Measurements from ENCODE around the gene B4GALT7.
"Not testable (repeated sequence)": the region's sequence is repeated elsewhere in the genome, so short reads cannot be mapped to it uniquely, and the experiment has no call there.

B4GALT7 gene

DNA sequence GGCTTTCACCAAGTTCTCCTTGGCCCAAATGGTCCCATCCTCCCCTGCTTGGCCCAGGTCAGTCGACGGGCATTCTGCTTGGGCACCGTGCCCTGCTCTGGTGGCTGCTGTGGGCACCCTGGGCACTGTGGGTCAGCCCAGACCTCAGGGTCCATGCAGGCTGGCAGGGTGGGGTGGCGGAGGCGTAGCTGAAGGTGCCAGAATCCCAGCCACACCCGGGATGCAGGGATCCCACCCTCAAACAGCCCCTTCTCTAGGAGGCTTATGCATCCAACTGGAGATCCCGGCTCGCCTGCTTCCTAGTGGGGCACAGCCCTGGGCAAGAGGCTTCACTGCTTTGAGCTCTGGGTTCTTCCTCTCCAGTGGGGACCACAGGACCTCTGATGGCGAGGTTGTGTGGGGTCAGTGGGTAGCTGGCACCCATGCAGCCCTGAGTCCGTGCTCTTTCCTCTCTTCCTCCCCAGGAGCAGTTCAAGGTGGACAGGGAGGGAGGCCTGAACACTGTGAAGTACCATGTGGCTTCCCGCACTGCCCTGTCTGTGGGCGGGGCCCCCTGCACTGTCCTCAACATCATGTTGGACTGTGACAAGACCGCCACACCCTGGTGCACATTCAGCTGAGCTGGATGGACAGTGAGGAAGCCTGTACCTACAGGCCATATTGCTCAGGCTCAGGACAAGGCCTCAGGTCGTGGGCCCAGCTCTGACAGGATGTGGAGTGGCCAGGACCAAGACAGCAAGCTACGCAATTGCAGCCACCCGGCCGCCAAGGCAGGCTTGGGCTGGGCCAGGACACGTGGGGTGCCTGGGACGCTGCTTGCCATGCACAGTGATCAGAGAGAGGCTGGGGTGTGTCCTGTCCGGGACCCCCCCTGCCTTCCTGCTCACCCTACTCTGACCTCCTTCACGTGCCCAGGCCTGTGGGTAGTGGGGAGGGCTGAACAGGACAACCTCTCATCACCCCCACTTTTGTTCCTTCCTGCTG lies 9.4 kb downstream of the B4GALT7 start:
- no peak for DNase-seq (ENCODE audit: low read depth)

DNA sequence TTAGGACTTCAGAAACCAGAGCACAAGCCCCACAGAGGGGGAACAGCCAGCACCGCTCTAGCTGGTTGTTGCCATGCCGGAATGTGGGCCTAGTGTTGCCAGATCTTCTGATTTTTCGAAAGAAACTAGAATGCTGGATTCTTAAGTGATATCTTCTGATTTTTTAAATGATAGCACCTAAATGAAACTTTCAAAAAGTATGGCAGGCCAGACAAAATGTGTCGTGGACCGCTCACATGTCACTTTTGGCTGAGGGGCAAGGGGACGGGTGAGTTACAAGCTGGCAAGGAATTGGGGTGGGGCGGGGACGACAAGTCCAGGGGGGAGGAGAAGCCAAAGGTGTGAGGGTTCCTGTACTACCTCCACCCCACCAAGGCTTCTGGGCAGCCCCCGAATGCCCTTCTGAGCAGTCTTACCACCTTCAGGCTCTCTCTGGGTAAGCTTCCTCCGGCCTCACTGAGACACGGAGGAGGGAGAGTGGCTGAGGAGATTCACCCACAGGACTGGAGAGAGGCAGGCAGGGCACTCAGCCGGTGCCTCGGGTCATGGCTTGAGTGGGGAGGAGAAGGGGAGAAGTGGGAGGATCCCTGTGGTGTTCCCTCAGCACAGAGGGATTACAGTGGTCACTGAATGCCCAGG lies 10.3 kb downstream of the B4GALT7 start:
- no peak for DNase-seq (ENCODE audit: low read depth)

DNA sequence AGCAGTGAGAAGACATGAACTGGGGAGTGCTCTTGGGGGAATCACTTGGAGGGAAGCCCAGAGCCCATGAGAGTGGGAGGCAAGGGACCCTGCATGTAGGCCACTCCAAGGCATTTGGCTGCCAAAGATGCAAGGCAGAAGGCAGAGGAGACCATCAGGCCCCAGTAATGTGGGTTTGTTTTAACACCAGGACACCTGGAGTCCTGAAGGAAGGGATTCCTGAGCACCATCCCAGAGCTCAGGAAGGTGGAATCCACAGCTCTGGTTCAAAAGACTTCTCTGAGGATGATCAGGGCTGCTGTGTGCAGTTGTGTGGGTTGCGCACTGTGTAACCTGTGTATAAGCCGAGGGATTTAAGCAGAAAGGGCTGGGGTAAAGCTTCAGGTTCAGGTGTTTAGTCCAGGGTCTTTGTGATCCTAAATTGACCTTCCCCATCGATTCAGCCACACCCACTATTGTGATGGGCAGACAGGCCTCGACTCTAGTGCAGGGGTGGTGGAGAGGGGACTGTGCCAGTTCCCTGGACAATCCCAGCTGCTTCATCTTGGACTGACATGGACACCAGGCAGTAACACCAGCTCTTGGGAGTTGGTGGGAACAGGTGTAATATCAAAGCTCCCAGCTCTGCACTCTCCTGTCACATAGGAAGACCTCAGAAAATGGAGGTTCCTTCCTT lies 11.0 kb downstream of the B4GALT7 start:
- no peak for DNase-seq (ENCODE audit: low read depth)

DNA sequence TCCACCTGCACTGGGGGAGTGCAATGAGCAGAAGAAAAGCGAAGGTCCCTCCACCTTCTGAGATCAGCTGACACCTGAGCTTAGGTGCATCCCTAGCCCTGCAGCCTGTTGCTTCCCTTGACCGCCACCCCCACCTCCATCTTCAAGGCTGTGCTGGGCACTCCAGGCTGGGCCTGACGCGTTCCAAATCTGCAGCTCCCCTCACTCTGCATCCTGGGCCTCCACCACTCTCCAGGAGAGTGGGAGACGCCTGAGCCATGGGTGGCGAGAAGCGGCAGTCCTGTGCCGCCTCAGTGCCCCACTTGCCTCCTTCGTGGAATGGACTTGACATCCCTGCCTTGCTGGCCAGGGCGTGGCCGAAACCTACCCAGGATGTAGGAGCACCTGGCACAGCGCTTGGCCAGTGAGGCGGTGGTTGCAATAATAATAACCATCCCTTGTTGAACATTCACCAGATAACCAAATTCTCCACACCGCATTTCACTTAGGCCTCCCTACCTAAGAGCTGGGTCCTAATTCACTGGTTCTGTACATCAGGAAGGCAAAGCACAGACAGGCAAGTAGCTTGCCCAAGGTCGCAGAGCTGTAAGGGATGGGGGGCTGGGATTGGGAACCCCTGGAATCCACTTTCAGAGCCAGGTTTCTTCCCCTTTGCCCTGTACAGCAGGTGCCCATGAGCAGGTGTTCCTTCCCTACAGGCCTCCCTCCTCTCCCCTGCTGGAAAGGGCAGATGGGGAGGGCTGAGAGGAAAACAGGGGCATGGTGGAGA lies 11.7 kb downstream of the B4GALT7 start:
- no peak for DNase-seq (ENCODE audit: low read depth)

GRCh38 chr5:177612215-177612673 lies 12.3 kb downstream of the B4GALT7 start:
- no peak for DNase-seq (ENCODE audit: low read depth)

DNA sequence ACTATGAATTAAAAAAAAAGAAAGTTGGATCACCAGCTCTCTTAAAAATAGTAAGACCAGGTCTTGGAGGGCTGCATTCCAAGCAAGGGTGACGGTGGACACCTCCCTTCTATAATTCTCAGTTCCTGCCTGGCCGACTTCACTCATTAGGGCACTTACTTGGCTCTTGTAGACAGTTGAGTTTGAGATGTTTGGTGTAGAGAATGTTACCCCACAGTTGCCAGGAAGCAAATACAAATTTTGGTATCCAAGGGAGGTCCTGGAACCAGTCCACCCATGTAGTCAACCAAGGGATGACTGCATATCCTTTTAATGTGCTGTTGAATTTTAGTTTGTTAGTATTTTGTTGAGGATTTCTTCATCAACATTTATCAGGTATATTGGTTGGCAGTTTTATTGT lies 20.6 kb downstream of the B4GALT7 start:
- no peak for DNase-seq (ENCODE audit: low read depth)

GRCh38 chr5:177624172-177624571 lies 24.2 kb downstream of the B4GALT7 start:
- not testable (repeated sequence) for DNase-seq (ENCODE audit: low read depth)

GRCh38 chr5:177630186-177630585 lies 30.3 kb downstream of the B4GALT7 start:
- not testable (repeated sequence) for DNase-seq (ENCODE audit: low read depth)

GRCh38 chr5:177634912-177635311 lies 35.0 kb downstream of the B4GALT7 start:
- not testable (repeated sequence) for DNase-seq (ENCODE audit: low read depth)

DNA sequence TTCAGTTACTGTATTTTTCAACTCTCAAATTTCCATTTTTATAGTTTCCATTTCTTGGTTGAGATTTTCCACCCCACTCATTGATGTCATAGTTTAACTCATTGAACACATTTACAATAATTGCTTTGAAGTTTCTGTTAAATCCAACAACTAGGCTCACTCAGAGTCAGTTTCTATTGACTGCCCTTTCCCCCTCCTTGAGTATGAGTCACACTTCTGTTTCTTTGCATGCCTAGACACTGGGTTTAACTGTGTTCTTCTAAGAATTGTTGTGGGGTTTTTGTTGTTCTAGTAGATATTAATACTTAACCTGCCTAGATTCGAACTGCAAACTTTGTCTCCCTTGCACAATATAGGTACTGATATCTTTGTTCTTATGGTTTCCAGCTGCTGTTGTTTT lies 45.5 kb downstream of the B4GALT7 start:
- DNase-seq (ENCODE audit: low read depth) = not testable (repeated sequence)

GRCh38 chr5:177651235-177651634 lies 51.3 kb downstream of the B4GALT7 start:
- DNase-seq (ENCODE audit: low read depth) = not testable (repeated sequence)

DNA sequence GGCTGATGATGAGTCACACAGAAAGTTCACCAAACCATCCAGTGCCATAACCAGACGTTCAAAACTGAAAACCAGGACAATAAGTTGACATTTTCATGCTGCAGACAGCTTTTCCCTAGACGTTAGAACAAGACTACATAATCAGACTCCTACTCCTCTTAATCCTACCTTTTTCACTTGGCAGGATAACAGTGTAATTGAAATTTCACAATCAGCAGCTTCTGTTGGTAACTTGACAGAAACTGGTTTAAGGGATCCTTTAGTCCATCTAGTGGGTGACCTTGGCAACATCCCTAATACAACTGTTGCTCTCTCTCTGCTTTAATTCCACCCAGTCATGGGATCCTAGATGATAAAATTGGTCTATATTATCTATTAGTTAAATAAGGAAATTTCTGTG lies 57.9 kb downstream of the B4GALT7 start:
- DNase-seq (ENCODE audit: low read depth) = not testable (repeated sequence)

DNA sequence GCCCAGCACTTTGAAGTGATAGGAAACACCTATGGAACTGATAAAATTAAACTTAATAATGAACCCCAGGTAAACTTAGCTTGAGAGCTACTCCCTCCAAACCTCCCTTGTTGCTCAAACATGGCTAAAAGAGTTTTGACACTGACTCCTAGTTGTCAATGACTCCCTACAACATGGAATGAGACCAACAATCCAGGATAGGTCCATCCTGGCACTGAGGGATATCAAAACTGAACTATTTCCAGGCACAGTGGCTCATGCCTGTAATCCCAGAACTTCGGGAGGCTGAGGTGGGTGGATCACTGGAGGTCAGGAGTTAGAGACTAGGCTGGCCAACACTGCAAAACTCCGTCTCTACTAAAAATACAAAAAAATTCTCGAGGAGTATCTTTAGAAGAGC lies 58.6 kb downstream of the B4GALT7 start:
- not testable (repeated sequence) for DNase-seq (ENCODE audit: low read depth)
